Gastrocnemius medialis (tissue), 4 donors: Measurements from ENCODE around the gene SPG7.

ENCODE experiments used
- CTCF ChIP-seq, 5 experiments: fragments of 450-650 bp in 3 of 5; fragments of 200-600 bp in 2 of 5; sonication (generic) in 2 of 5; IDR thresholded peaks in 4 of 5; conservative IDR thresholded peaks in 1 of 5; 1 replicate in 4 of 5; 2 replicates in 1 of 5; pipeline ENCODE4 v1.5.1; 2016 to 2019; ENCODE audit warnings: antibody characterized with exemption in 5 of 5, mild to moderate bottlenecking in 3 of 5, moderate library complexity in 3 of 5
- POLR2A ChIP-seq, 2 donors: fragments of 450-650 bp; IDR thresholded peaks; one replicate each; pipeline ENCODE4 v1.6.1; 2017; ENCODE audit warnings: antibody characterized with exemption in 2 of 2, mild to moderate bottlenecking in 2 of 2, moderate library complexity in 2 of 2

- TF ChIP-seq POLR2A (IDR thresholded peaks at IDR 0.05): no peak
- TF ChIP-seq CTCF (IDR thresholded peaks at IDR 0.05 in 4 of 5, conservative IDR thresholded peaks at IDR 0.05 in 1 of 5): no peak
Measured at GRCh38 chr16:89595330-89596060, 87.3 kb downstream of the SPG7 start.
